GM19328 (cell line): Measurements from ENCODE around the gene KCNT1.

ENCODE experiments used
- ATAC-seq: cut with Tn5 transposase; IDR thresholded peaks from one replicate; pipeline ENCODE4 v1.9.1; 2021; ENCODE audit warnings: mild to moderate bottlenecking, moderate library complexity; ENCODE audit not compliant: unreplicated experiment

KCNT1 gene

GRCh38 chr9:135698236-135698635 lies 3.7 kb upstream of the KCNT1 start:
- no peak for ATAC-seq

- no peak for ATAC-seq
These were observed 3.2 kb upstream of the KCNT1 start for GRCh38 chr9:135698767-135699166.

GRCh38 chr9:135699440-135699839 lies 2.5 kb upstream of the KCNT1 start, which contains the start of gene SOHLH1:
Gene SOHLH1 (minus strand): TSS chr9:135699481. CDS start chr9:135699467, 14 bp downstream.
- ATAC-seq, result no peak

GRCh38 chr9:135700525-135700924 lies 1.5 kb upstream of the KCNT1 start:
- ATAC-seq, result no peak

GRCh38 chr9:135701067-135701958 lies 672 bp upstream of the KCNT1 start:
- ATAC-seq, result no peak

GRCh38 chr9:135703726-135704125 lies 1.7 kb downstream of the KCNT1 start:
- ATAC-seq, result no peak

- no peak for ATAC-seq
These were observed 2.5 kb downstream of the KCNT1 start for GRCh38 chr9:135704483-135704882.

GRCh38 chr9:135705376-135705775 lies 3.4 kb downstream of the KCNT1 start:
- ATAC-seq, result no peak

- ATAC-seq, result no peak
These were observed 4.3 kb downstream of the KCNT1 start for GRCh38 chr9:135706288-135706687.

GRCh38 chr9:135707252-135708138 lies 5.5 kb downstream of the KCNT1 start:
- no peak for ATAC-seq

- ATAC-seq, result no peak
These were observed 6.2 kb downstream of the KCNT1 start for GRCh38 chr9:135708164-135708563.

- no peak for ATAC-seq
These were observed 9.4 kb downstream of the KCNT1 start for GRCh38 chr9:135711391-135711790.

- no peak for ATAC-seq
These were observed 9.9 kb downstream of the KCNT1 start for GRCh38 chr9:135711881-135712280.

GRCh38 chr9:135712613-135713295 lies 10.8 kb downstream of the KCNT1 start:
- no peak for ATAC-seq

GRCh38 chr9:135714242-135715055 lies 12.5 kb downstream of the KCNT1 start:
- no peak for ATAC-seq

GRCh38 chr9:135715056-135715595 lies 13.1 kb downstream of the KCNT1 start:
- ATAC-seq, result no peak

GRCh38 chr9:135716045-135716444 lies 14.1 kb downstream of the KCNT1 start:
- ATAC-seq, result no peak

GRCh38 chr9:135717410-135717809 lies 15.4 kb downstream of the KCNT1 start:
- no peak for ATAC-seq

GRCh38 chr9:135718616-135719015 lies 16.6 kb downstream of the KCNT1 start:
- no peak for ATAC-seq

- no peak for ATAC-seq
These were observed 17.5 kb downstream of the KCNT1 start for GRCh38 chr9:135719472-135719871.
